K562 (cell line): ENCODE data around the gene CRAT. TPM values are rescaled to one million over a fixed set of nuclear protein-coding genes. Genes with fewer than 3 reads are reported as not detected.

Experiments used
- ATAC-seq: fragments of 200-7000 bp; cut with Tn5 transposase; 3 replicates; pipeline ENCODE4 v1.9.1; 2020; ENCODE audit warnings: moderate library complexity
- BruUV-seq: library from RNA; stranded (reverse); fragments of 400-500 nt; replicated peaks from 2 replicates; lab custom pipeline; 2021; lab: Mats Ljungman, UMichigan
- CTCF ChIA-PET: fragments of 300-600 bp; formaldehyde crosslinking; extraction: SDS; loops from one replicate; lab custom pipeline; 2021; ENCODE audit warnings: low intra/inter-chr PET ratio; lab: Yijun Ruan, JAX
- POLR2A ChIA-PET: fragments of 300-600, 350-650 bp; sonication (Branson Sonifier 250); formaldehyde crosslinking; extraction: SDS; loops from one replicate; lab custom pipeline; 2021; ENCODE audit warnings: antibody characterized with exemption, inconsistent platforms; lab: Yijun Ruan, JAX
- DNase-seq, 4 experiments: peaks; one replicate each; pipeline versions ENCODE4 v3.0.0 to v3.0.0-alpha.2; 2011 to 2018; ENCODE audit warnings: low spot score in 3 of 4, mixed read lengths in 3 of 4; ENCODE audit errors: extremely low read depth in 1 of 4
- FAIRE-seq: peaks from 2 replicates; lab custom pipeline; 2011; peaks lifted over from hg19 to GRCh38; lab: Jason Lieb, UNC
- H2AFZ ChIP-seq: 2 replicates; pipeline ENCODE4 v1.6.0; 2011; ENCODE audit warnings: low read depth, low read length, control low read depth, inconsistent platforms
- H3K27ac ChIP-seq: fragments of 200-600 bp; 3 replicates; pipeline ENCODE4 v1.8.0; 2011; ENCODE audit warnings: low read depth, mild to moderate bottlenecking, control low read depth, inconsistent platforms, low read length, moderate library complexity, mixed read lengths; ENCODE audit errors: extremely low read depth
- H3K27me3 ChIP-seq, 2 experiments: fragments of 300-600 bp in 1 of 2; 2 replicates in 1 of 2; 3 replicates in 1 of 2; pipeline versions ENCODE4 v1.6.0 to v1.8.0; 2011; ENCODE audit warnings: inconsistent platforms in 2 of 2, low read length in 2 of 2, mild to moderate bottlenecking in 1 of 2, mixed read lengths in 1 of 2, moderate library complexity in 1 of 2; ENCODE audit not compliant: control insufficient read depth in 2 of 2, insufficient read depth in 2 of 2
- H3K36me3 ChIP-seq: fragments of 300-600 bp; 3 replicates; pipeline ENCODE4 v1.8.0; 2011; ENCODE audit warnings: mild to moderate bottlenecking, low read length, inconsistent platforms; ENCODE audit not compliant: control insufficient read depth, insufficient read depth
- H3K4me1 ChIP-seq, 2 experiments: fragments of 200-600 bp in 1 of 2; replicated peaks in 1 of 2; 2 replicates in 1 of 2; 3 replicates in 1 of 2; pipeline versions ENCODE4 v1.5.1 to v1.8.0; 2011; ENCODE audit warnings: inconsistent platforms in 2 of 2, low read length in 2 of 2, mild to moderate bottlenecking in 1 of 2, mixed read lengths in 1 of 2, moderate library complexity in 1 of 2; ENCODE audit not compliant: control insufficient read depth in 2 of 2, insufficient read depth in 2 of 2
- H3K4me2 ChIP-seq: 2 replicates; pipeline ENCODE4 v1.6.1; 2011; ENCODE audit warnings: low read length, control low read depth, inconsistent platforms, mixed read lengths; ENCODE audit not compliant: insufficient read depth
- H3K4me3 ChIP-seq: fragments of 200-600 bp; sonication (generic), shearing (Covaris generic); 2 replicates; pipeline ENCODE4 v1.5.1; 2016; ENCODE audit warnings: control low read depth, inconsistent platforms
- H3K79me2 ChIP-seq: fragments of 200-600 bp; 3 replicates; pipeline ENCODE4 v1.8.0; 2011; ENCODE audit warnings: low read length, inconsistent platforms; ENCODE audit not compliant: control insufficient read depth, insufficient read depth
- H3K9ac ChIP-seq, 2 experiments: 2 replicates each; pipeline versions ENCODE4 v1.6.0 to v1.6.1; 2011; ENCODE audit warnings: low read depth in 2 of 2, low read length in 2 of 2, control low read depth in 1 of 2, inconsistent platforms in 1 of 2, mild to moderate bottlenecking in 1 of 2, mixed read lengths in 1 of 2; ENCODE audit not compliant: insufficient read depth in 1 of 2
- H3K9me1 ChIP-seq: one replicate; pipeline ENCODE4 v1.6.0; 2011; ENCODE audit warnings: inconsistent platforms, mild to moderate bottlenecking, low read length, moderate library complexity; ENCODE audit not compliant: control insufficient read depth, insufficient read depth
- H3K9me3 ChIP-seq: replicated peaks from 2 replicates; pipeline ENCODE4 v1.5.1; 2011; ENCODE audit warnings: low read depth, low read length, inconsistent platforms; ENCODE audit not compliant: control insufficient read depth, insufficient read depth
- H4K20me1 ChIP-seq: replicated peaks from 2 replicates; pipeline ENCODE4 v1.6.1; 2011; ENCODE audit warnings: low read length, inconsistent platforms, mixed read lengths; ENCODE audit not compliant: control insufficient read depth, insufficient read depth
- CUX1 ChIP-seq: fragments of 200-800 bp; sonication (Bioruptor generic); IDR thresholded peaks from 2 replicates; pipeline ENCODE4 v1.6.1; 2016; ENCODE audit warnings: missing genetic modification characterization, missing compliant biosample characterization
- EGR1 ChIP-seq: fragments of 450-650 bp; conservative IDR thresholded peaks from 2 replicates; pipeline ENCODE4 v1.6.1; 2017; ENCODE audit warnings: mild to moderate bottlenecking
- GABPB2 ChIP-seq: fragments of 250-450 bp; sonication (Bioruptor Pico); conservative IDR thresholded peaks from 2 replicates; pipeline ENCODE4 v1.5.1; 2021; ENCODE audit warnings: mild to moderate bottlenecking
- HNRNPL ChIP-seq: fragments of 200-400 bp; formaldehyde crosslinking; IDR thresholded peaks from 2 replicates; pipeline ENCODE4 v1.6.1; 2017; ENCODE audit warnings: low read depth, mild to moderate bottlenecking, low read length
- POLR2B ChIP-seq: fragments of 450-650 bp; IDR thresholded peaks from 2 replicates; pipeline ENCODE4 v1.6.1; 2018; ENCODE audit warnings: low read depth; ENCODE audit not compliant: partially characterized antibody
- THRAP3 ChIP-seq: fragments of 450-650 bp; IDR thresholded peaks from 2 replicates; pipeline ENCODE4 v1.6.1; 2016; ENCODE audit warnings: mild to moderate bottlenecking, inconsistent platforms, borderline replicate concordance
- ZNF507 ChIP-seq: conservative IDR thresholded peaks from 2 replicates; pipeline ENCODE4 v1.6.1; 2017; ENCODE audit warnings: missing genetic modification characterization, missing compliant biosample characterization
- WGBS: fragments of 100-300 bp; shearing (Covaris generic); methylation state at CpG from one replicate; pipeline ENCODE4 v1.1.6; 2016; ENCODE audit warnings: low coverage, mixed read lengths; ENCODE audit not compliant: insufficient coverage; ENCODE audit errors: missing lambda C conversion rate; 5-methylcytosine and 5-hydroxymethylcytosine counted together
- in situ Hi-C: fragments of 300-500 bp; cut with MboI; formaldehyde crosslinking; loops from 4 replicates; pipeline ENCODE4 v1.15.0; 2018; ENCODE audit warnings: inconsistent platforms, mixed read lengths
- intact Hi-C: fragments of 100-400 bp; cut with micrococcal nuclease; formaldehyde crosslinking; loops from 2 replicates; pipeline ENCODE4 v1.14.2; 2022
- polyA plus RNA-seq, 8 experiments: library from polyadenylated mRNA; depleted of rRNA in 4 of 8; stranded (reverse) in 5 of 8; unstranded in 3 of 8; fragments of >200 nt; fragmentation: Nextera tagmentation in 2 of 8; fragmentation: Illumina TruSeq in 1 of 8; extraction: Ambion mirVana in 2 of 8; extraction: Trizol in 1 of 8; gene quantifications; 2 replicates each; pipeline versions ENCODE4 v1.2.1 to v1.2.3, GENCODE V29; 2011 to 2014; ENCODE audit warnings: inconsistent platforms in 1 of 8, missing spikeins in 1 of 8
- total RNA-seq, 7 experiments: library from RNA; depleted of rRNA in 6 of 7; stranded (reverse); fragments of >200 nt in 6 of 7; fragmentation: Illumina TruSeq in 2 of 7; extraction: Trizol in 2 of 7; gene quantifications; 2 replicates each; pipeline versions ENCODE4 v1.2.1 to v1.2.3, GENCODE V29; 2011 to 2021; ENCODE audit warnings: low replicate concordance in 1 of 7

The CRAT gene
- total and polyA plus RNA-seq, 9 of the 15 experiments (the other 6 are each of a cell fraction or from before 2014, with no cell fraction given): 0.20 to 13.8 (median 5.4) TPM

GRCh38 chr9:129138144-129138462, 27.5 kb upstream of the CRAT start:
- ChIA-PET CTCF (interaction anchor here (1.3 to 4.5 kb wide), 2 partner anchors 473 to 479 kb away, joined by 5 to 53 read pairs; no protein-coding TSS in a partner anchor), POLR2A (no interaction called here)
- no peaks in the 10 kb centered on the region for H3K9me1 ChIP-seq
- in situ Hi-C loops: no loop called here
- H3K36me3 ChIP-seq: peaks cover 67% of the 10 kb centered on the region
- H3K4me3 ChIP-seq: no peak overlapping the region
- H4K20me1 ChIP-seq: no peaks in the 10 kb centered on the region
- 65% methylated on average over 9 of the region's 9 CpGs for WGBS
- H3K27ac ChIP-seq: no peak overlapping the region
- no TSS peak for BruUV-seq
- DNase-seq: no peak
- no peak overlapping the region for H2AFZ ChIP-seq
- no peaks in the 10 kb centered on the region for H3K27me3 ChIP-seq
- peaks cover 17% of the 10 kb centered on the region for H3K79me2 ChIP-seq
- H3K4me1 ChIP-seq: peaks cover 30 to 43% of the 10 kb centered on the region in 2 experiments
- H3K9ac ChIP-seq: peak overlapping the region in 1 of 2 experiments; percentile 19; a peak in 1 of 4 replicates
- H3K9me3 ChIP-seq: no peaks in the 10 kb centered on the region
- no peak overlapping the region for H3K4me2 ChIP-seq
- intact Hi-C loops: loop anchor here (10.0 kb wide), 1 partner anchor 647 kb away; no protein-coding TSS in a partner anchor
- FAIRE-seq: no peak
- ATAC-seq: no peak
- TF ChIP-seq HNRNPL: no peak
- TF ChIP-seq THRAP3: no peak
- TF ChIP-seq GABPB2 (CRISPR knock-in tag): no peak
- no peak for TF ChIP-seq POLR2B
- TF ChIP-seq ZNF507 (tag): no peak
- no peak for TF ChIP-seq EGR1
- no peak for TF ChIP-seq CUX1 (CRISPR knock-in tag)
